ENCODE results near the gene HEXB.
"Not testable (repeated sequence)": the region's sequence is repeated elsewhere in the genome, so short reads cannot be mapped to it uniquely, and the experiment has no call there.

Gene HEXB

GRCh38 chr5:74657165-74657564, 27.9 kb upstream of the HEXB start:
- no peak for DNase-seq (ENCODE audit: low read depth in 2 of 2, low spot score in 1 of 2)

DNA sequence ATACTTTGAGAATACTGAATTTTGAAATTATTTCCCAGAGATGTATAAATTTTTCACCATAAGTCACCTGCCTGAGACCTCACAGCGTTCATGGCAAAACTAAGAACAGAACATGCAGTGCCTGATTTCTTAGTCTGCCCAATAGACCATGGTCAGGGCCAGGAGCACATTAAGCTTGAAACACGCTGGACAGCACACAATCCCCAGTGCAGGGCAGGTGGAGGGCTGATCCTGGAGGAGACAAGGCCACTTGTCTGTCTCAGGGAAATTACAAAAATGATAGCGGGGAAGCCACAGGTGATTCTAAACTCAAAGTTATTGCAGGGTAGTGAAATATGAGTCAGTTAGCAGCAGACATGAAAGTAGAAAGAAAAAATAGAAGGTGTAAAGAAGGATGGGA, 25.9 kb upstream of the HEXB start:
- DNase-seq (ENCODE audit: low read depth in 2 of 2, low spot score in 1 of 2): no peak

DNA sequence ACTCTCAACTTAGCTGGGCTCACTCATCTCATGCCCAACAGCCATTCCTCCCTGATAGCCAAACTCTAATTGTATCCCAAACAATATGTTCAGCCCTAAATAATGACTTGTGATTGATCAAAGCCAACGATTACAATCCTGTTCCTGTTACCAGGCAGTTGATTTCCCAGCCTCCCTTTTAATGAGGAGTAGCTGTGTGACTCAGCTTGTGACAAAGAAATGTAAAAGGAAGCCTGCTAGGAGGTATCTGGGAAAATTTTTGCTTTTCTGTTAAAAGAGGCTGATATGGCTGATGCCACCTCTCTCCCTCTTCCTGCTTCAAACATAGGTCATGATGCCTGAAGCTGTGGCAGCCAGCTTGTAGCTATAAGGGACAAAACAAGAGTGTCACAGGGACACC, 24.9 kb upstream of the HEXB start:
- DNase-seq (ENCODE audit: low read depth in 2 of 2, low spot score in 1 of 2): no peak

- DNase-seq (ENCODE audit: low read depth in 2 of 2, low spot score in 1 of 2): no peak
Observed at GRCh38 chr5:74660873-74661272, 24.2 kb upstream of the HEXB start.

- DNase-seq (ENCODE audit: low read depth in 2 of 2, low spot score in 1 of 2): no peak
Observed at GRCh38 chr5:74664551-74664950, 20.5 kb upstream of the HEXB start.

- DNase-seq (ENCODE audit: low read depth in 2 of 2, low spot score in 1 of 2): no peak
Observed at GRCh38 chr5:74665273-74665672, 19.8 kb upstream of the HEXB start.

DNA sequence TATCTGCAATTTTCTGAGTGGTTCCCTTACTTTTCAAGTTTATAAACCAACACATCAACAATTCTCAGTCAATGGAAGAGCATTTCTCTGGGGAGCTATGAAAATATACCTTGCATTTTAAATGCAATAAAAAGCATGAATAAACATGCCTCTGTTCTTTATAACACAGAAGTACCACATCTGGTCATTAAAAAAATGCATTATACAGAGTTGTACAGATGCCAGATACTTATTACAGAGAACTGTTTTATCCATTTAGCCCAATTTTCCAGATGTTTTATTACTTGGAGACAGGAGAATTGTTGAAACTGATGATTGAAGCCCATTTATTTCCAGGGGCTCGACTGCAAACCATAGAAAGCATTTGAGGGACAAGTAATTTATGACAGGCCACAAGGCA, 19.2 kb upstream of the HEXB start:
- DNase-seq (ENCODE audit: low read depth in 2 of 2, low spot score in 1 of 2): no peak

DNA sequence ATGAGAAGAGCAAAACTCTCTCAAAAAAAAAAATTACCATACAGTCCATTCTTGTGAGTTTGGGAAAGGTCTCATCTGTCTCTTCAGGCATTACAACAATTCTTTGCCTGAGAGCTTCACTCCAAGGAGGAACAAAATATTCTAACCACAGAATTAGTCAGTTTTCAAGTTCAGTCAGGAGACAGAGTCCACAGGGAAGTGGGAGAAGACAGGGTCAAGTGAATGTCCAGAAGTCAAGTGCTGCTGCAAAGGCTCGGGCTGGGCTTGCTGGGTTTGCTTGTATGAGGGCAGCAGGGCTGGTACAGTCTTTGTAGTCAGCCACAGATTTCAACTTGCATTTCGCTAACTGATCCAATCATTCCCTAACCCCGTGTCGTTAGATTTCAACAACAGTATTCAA, 17.6 kb upstream of the HEXB start:
- DNase-seq (ENCODE audit: low read depth in 2 of 2, low spot score in 1 of 2): no peak

DNA sequence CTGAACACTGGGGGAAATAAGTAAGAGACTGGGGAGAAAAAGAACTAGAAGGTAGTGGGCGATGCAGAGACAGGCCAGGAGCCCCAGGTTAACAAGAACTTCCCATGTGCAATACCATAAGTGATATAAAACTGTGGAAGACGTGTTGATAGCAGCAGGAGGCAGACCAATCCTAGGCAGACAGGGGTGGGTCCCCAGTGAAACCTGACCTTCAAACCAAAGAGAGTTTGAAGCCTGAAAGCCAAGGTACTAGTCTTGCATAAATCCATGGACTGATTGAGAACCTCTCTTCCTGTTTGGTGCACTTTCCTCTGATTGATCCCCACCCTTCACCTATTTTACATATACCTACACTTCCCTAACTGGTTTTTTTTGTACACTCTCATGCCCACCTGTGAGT, 15.2 kb upstream of the HEXB start:
- DNase-seq (ENCODE audit: low read depth in 2 of 2, low spot score in 1 of 2): no peak

DNA sequence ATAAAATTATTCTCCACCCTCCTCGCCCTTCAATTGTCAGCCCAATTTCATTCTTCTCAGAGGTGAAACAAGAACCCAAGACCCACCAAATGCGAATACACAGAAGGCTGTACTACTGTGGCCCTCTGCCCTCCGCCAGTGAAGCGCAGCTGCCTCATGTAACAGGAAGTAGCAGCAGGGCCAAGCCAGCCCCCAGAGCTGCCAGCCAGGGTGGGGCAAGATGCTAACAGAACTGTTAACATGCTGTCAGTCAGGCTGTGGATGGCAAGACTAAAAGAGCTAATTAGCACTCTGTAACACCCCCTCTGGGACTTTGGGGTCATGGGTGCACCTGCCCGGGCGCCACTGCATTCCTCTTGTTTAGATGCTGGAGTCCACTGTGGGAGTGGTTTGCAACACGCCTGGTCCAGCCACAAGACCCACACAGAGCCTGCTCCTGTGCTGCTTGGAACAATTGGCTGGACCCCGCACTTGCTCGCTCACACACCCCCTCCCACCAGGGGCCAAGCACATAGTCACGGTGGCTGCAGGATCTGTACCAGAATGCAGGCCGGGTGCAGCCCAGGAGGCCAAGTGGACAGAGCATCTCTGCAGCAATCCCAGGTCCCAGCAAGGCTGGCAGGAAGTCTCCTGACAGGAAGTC, 14.5 kb upstream of the HEXB start:
- DNase-seq (ENCODE audit: low read depth in 2 of 2, low spot score in 1 of 2): no peak

GRCh38 chr5:74672215-74672877, 12.7 kb upstream of the HEXB start:
- DNase-seq (ENCODE audit: low read depth in 2 of 2, low spot score in 1 of 2): no peak

GRCh38 chr5:74673011-74673790, 11.8 kb upstream of the HEXB start:
- no peak for DNase-seq (ENCODE audit: low read depth in 2 of 2, low spot score in 1 of 2)

GRCh38 chr5:74676466-74676865, 8.6 kb upstream of the HEXB start:
- not testable (repeated sequence) for DNase-seq (ENCODE audit: low read depth in 2 of 2, low spot score in 1 of 2)

GRCh38 chr5:74678123-74678522, 6.9 kb upstream of the HEXB start:
- not testable (repeated sequence) for DNase-seq (ENCODE audit: low read depth in 2 of 2, low spot score in 1 of 2)

DNA sequence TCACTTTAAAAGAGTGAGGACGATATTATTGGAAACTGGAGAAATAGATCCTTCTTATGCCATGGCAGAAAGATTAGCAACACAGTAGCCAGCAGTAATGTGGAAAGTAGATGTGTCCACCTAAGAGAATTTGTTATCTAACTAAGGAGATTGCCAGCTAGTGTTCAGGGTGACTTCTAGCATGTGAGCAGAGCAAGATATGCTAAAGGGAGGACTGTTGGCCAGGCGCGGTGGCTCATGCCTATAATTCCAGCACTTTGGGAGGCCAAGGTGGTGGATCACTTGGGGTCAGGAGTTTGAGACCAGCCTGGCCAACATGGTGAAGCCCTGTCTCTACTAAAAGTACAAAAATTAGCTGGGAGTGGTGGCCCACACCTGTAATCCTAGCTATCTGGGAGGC, 5.7 kb upstream of the HEXB start:
- not testable (repeated sequence) for DNase-seq (ENCODE audit: low read depth in 2 of 2, low spot score in 1 of 2)

GRCh38 chr5:74679966-74680365, 5.1 kb upstream of the HEXB start:
- no peak for DNase-seq (ENCODE audit: low read depth in 2 of 2, low spot score in 1 of 2)

DNA sequence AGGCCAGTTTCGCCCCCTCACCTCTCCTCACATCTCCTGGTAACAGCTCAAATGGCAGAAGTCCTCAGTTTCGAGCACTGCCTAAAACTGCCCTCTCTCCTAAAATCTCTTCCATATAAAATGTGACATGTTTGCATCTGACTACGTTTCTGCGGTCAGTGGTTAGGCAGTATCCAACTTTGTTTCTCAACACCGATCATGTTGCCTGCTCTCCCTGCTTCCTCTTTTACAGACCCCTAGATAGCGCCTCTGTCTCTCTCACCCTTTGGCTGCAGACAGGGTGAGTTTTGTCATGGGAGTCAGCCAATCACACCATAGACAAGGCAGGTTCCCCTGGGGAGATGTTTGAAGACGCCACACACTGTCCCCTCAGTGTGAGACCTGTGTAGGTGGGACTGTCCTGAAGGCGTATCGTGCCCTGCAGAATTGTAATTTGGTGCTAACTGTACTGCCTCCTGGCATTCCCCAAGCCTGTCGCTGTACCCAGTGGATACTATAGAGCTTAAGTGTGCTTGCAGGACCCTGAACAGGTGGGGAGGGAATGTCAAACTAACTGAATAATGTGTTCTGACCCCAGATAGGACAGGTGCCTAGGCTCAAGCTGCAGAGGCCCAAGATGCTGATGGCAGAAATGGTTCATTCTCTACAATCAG, 1.1 kb downstream of the HEXB start:
- no peak for DNase-seq (ENCODE audit: low read depth in 2 of 2, low spot score in 1 of 2)

GRCh38 chr5:74686962-74687751, 2.1 kb downstream of the HEXB start:
- DNase-seq (ENCODE audit: low read depth in 2 of 2, low spot score in 1 of 2): no peak

- no peak for DNase-seq (ENCODE audit: low read depth in 2 of 2, low spot score in 1 of 2)
Observed at GRCh38 chr5:74693191-74693590, 8.2 kb downstream of the HEXB start.

DNA sequence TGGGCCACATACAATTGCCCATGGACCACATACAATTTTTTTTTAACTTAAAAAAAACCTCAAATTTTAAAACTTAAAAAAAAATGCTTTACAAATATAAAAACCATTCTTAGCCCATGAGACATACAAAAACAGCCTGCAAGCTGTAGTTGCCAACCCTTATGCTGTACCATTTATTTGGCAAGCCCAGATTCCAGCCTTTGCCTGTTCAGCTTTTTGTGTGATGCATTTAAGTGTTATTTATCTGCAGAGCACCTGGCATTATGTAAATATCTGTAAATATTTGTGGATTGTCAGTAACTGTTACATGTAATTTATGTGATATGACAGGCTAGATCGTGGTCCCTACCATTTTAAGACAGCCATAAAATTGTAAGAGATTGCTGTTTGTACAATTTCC, 32.6 kb downstream of the HEXB start:
- no peak for DNase-seq (ENCODE audit: low read depth in 2 of 2, low spot score in 1 of 2)

DNA sequence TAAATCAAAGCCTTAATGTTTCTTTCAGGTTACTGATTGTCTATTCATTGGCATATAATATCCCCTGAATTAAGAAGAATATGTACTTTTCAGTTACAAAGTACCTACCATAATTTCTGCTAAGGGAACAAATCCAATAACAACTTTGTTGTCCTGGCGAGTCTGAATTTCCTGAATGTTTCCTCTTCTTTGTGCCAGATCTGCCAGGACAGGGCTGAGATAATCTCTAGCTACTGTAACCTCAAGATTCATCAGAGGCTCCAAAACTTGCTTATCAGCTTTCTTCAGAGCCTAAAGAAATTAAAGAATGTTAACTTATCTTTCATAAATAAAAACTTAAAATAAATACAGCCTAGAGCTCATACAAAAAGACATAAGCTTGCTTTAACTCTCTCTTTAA, 37.2 kb downstream of the HEXB start:
- DNase-seq (ENCODE audit: low read depth in 2 of 2, low spot score in 1 of 2): no peak
